CD4-positive, alpha-beta T cell treated with Interleukin-17A for 1 hour (primary cell): Measurements from ENCODE around the gene LRRC8D.

Source experiments
- DNase-seq: peaks from one replicate; pipeline ENCODE4 v3.0.0-alpha.2; 2020

Gene LRRC8D

GRCh38 chr1:89943846-89944781 is 123.3 kb downstream of the LRRC8D start:
- DNase-seq: no peak

- no peak for DNase-seq
Observed at GRCh38 chr1:89945852-89946476, 125.1 kb downstream of the LRRC8D start.

GRCh38 chr1:89946532-89946931 is 125.7 kb downstream of the LRRC8D start:
- DNase-seq: no peak

DNA sequence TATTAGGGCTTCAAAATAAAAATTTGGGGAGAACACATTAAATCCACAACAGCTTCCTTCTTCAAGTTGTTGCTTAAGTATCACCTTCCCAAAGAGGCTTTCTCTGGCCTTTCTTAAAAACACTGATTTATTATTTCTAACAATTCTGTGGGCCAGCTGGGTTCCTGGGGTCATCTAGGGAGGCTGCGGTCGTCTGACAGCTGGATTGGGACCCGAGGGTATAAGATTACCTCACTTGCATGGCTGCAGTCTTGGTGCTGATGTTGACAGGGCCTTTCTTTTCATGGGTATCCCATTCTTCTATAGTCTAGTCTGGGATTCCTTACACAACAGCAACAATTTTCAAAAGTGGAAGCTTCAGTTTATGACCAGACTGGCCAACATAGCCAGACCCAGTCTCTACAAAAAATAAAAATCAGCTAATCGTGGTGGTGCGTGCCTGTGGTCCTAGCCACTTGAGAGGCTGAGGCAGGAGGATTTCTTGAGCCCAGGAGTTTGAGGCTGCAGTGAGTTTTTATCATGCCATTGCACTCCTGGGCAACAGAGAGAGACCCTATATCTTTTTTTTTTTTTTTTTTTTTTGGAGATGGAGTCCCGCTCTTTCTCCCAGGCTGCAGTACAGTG is 128.0 kb downstream of the LRRC8D start:
- no peak for DNase-seq

- no peak for DNase-seq
Observed at GRCh38 chr1:89949991-89950624, 129.3 kb downstream of the LRRC8D start.

DNA sequence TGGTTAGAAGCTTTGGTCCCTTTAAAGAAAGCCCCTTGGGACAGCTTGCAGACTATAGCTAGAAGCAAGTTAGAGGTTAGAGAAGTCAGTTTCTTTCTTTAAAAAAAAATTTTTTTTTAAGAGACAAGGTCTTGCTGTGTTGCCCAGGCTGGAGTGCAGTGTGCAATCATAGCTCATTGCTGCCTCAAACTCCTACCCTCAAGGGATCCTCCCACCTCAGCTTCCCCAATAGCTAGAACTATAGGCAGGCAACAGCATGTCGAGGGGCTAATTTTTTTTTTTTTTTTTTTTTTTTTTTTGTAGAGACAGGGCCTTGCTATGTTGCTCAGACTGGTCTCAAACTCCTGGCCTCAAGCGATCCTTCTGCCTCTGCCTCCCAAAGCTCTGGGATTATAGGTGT is 129.9 kb downstream of the LRRC8D start:
- DNase-seq: no peak

DNA sequence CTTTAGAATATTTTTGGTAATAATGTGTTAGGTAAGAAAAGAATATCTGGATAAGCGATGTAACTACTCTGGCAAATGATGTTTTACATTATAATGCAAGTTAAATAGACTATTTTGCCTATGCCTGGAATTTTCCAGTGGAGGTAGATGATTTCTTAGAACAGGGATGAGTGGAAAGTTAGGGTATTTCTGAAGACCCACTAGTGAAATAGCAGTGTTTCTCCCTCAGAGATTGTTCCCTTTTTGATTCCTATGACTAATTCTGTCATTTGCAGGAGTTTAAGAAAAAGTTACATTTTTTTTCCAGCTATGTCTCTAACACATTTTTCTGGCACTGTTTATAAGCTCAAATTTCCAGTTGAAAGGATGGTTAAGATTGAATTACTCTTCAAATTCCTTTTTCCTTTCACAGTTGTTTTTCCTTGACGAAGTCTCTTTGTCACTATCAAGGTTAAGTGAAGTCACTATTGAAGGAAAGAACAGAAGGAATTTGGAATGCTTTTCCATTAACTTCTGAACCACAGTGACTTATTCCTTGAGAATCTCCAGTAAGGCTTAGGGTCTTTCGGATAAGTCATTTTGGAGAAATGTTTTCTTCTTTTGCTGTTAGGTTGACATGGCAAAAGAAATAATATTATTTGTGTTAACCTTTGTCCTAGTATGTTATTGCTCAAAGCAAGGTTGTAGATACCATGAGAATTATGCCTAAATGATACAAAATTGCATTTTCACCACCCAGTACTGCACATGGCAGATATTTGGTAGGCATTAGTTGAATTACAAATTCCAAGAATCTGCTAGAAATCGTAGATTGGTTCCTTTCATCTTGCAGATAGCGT is 131.2 kb downstream of the LRRC8D start:
- no peak for DNase-seq

GRCh38 chr1:89952605-89953130 is 131.8 kb downstream of the LRRC8D start:
- no peak for DNase-seq

GRCh38 chr1:89953131-89953626 is 132.3 kb downstream of the LRRC8D start:
- peak; percentile 33 for DNase-seq

DNA sequence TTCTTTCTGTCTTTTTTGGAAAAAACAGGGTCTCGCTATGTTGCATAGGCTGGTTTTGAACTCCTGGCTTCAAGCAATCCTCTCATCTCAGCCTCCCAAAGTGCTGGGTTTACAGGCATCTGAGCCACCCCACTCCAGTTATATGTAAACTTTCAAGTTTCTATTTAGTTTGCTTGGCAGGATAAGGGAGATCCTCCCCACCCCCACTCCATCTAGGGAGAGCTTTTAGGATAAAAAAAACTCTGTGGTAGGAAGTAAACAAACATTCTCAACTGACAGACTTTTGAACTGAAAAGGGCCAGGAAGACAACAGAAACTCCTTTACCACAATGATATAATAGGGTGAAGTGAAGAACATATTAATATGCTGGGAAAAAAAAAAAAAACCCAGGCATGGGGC is 133.1 kb downstream of the LRRC8D start:
- no peak for DNase-seq

DNA sequence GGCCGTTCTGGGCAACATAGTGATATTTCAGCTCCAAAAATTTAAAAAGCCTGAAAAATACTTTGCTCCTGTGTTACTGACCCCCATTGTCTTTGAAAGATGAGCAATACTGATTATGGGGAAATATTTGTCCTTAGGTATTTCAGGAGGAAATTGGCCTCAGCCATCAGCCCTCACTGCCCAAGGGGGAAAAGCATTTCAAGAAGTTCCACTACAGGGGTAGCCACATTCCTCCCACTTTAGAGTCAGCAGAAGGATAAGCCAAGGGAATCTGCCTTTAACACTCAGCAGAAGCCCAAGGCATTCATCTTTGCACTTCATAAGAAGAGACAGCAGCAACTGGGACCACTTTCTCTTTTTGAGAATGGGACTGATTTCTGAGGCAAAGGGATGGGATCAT is 133.6 kb downstream of the LRRC8D start:
- DNase-seq: no peak

- DNase-seq: no peak
Observed at GRCh38 chr1:89955311-89956205, 134.7 kb downstream of the LRRC8D start.

- DNase-seq: peak; percentile 12
Observed at GRCh38 chr1:89957107-89957506, 136.3 kb downstream of the LRRC8D start.

- DNase-seq: no peak
Observed at GRCh38 chr1:89958851-89959654, 138.2 kb downstream of the LRRC8D start.

GRCh38 chr1:89959719-89960118 is 138.9 kb downstream of the LRRC8D start:
- no peak for DNase-seq

GRCh38 chr1:89962024-89962741 is 141.4 kb downstream of the LRRC8D start:
- DNase-seq: no peak

- no peak for DNase-seq
Observed at GRCh38 chr1:89962742-89963075, 141.9 kb downstream of the LRRC8D start.

DNA sequence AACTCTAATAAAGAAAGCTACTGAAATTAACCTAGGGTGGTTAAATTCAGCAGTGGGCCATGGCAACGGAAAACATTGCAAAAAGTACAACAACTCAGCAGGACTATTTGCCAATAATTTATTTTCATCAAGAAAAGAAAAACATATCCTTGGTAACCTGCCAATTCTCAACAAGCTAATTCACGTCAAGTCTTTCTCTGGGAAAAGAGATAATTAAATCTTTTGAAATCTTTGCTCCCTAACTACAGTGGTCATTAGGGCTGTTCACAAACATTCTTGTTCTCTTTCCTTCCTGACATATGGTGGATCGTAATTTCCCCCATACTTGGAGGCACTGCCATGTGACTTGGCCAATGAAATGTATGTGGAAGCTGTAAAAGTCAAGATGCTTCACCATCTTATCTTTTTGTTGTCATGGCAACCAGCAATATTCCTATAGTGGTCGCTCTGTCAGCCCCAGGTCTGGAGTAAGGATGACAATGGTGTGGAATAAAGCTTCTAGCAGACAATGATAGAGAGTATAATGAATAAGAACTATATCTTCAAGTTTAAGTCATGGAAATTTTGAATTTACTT is 144.4 kb downstream of the LRRC8D start:
- no peak for DNase-seq

DNA sequence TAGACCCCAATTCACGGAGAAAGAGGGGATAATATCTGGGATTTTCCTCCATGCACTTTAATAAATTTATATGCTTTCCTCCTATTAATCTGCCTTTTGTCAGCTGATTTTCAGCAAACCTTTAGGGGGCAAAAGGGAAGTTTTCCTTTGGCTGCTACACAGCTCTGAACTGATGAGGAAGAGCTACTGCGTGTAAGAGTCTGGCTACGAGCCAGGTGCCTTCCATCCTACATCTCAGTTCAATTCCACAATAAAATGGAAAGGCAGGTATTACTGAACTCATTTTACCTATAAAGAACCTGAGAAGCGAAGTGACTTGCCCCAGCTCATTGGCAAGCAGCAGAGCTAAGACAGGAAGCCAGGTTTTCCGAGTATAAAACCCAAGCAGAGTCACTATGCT is 145.8 kb downstream of the LRRC8D start:
- no peak for DNase-seq
